Glutamatergic neuron (in vitro differentiated cells): ENCODE data around the gene NECTIN1. TPM values are rescaled to one million over a fixed set of nuclear protein-coding genes. Genes with fewer than 3 reads are reported as not detected.

Source experiments
- DNase-seq: peaks from one replicate; pipeline ENCODE4 v3.0.0; 2022
- H3K27ac Mint-ChIP-seq: one replicate; pipeline ENCODE4 v1.8.0; 2020; ENCODE audit warnings: mild to moderate bottlenecking, mixed read lengths, inconsistent platforms; ENCODE audit not compliant: unreplicated experiment
- H3K27me3 Mint-ChIP-seq: one replicate; pipeline ENCODE4 v1.8.0; 2020; ENCODE audit warnings: mild to moderate bottlenecking, moderate library complexity, mixed read lengths, inconsistent platforms; ENCODE audit not compliant: unreplicated experiment
- H3K36me3 Mint-ChIP-seq: one replicate; pipeline ENCODE4 v1.8.0; 2020; ENCODE audit warnings: mild to moderate bottlenecking, mixed read lengths, inconsistent platforms; ENCODE audit not compliant: unreplicated experiment
- H3K4me1 Mint-ChIP-seq: one replicate; pipeline ENCODE4 v1.8.0; 2020; ENCODE audit warnings: mild to moderate bottlenecking, low read depth, mixed read lengths, inconsistent platforms; ENCODE audit not compliant: unreplicated experiment
- H3K4me3 Mint-ChIP-seq: one replicate; pipeline ENCODE4 v1.8.0; 2020; ENCODE audit warnings: mild to moderate bottlenecking, mixed read lengths, inconsistent platforms; ENCODE audit not compliant: unreplicated experiment
- H3K9me3 Mint-ChIP-seq: one replicate; pipeline ENCODE4 v1.8.0; 2020; ENCODE audit warnings: mild to moderate bottlenecking, moderate library complexity, mixed read lengths, inconsistent platforms; ENCODE audit not compliant: unreplicated experiment
- CTCF ChIP-seq: fragments of 200-600 bp; sonication (generic); IDR thresholded peaks from one replicate; pipeline ENCODE4 v1.5.0; 2021; ENCODE audit not compliant: partially characterized antibody, unreplicated experiment
- total RNA-seq: library from RNA; stranded (reverse); fragmentation: NEBNext Ultra II Directional; extraction: Animal tissue kit (Norgen Biotek cat#: 25700); gene quantifications from one replicate; pipeline ENCODE4 v1.2.1, GENCODE V29; 2021; ENCODE audit not compliant: unreplicated experiment

NECTIN1 gene
- total RNA-seq, 1 donor from 2014 or later: 26.0 TPM

GRCh38 chr11:119705362-119705761 lies 23.6 kb downstream of the NECTIN1 start:
- Mint-ChIP-seq H3K27ac (peak overlapping the region; percentile 28), H3K9me3 (peaks cover 32% of the 10 kb centered on the region), H3K4me3 (peak overlapping the region; percentile 4), H3K27me3 (peaks cover 23% of the 10 kb centered on the region), H3K4me1 (peaks cover 49% of the 10 kb centered on the region), H3K36me3 (peaks cover 6% of the 10 kb centered on the region)
- DNase-seq: no peak
- TF ChIP-seq CTCF: no peak

- peaks cover 6% of the 10 kb centered on the region for H3K36me3 Mint-ChIP-seq
- peaks cover 23% of the 10 kb centered on the region for H3K27me3 Mint-ChIP-seq
- H3K9me3 Mint-ChIP-seq: peaks cover 29% of the 10 kb centered on the region
- DNase-seq: no peak
- H3K27ac Mint-ChIP-seq: no peak overlapping the region
- TF ChIP-seq CTCF: no peak
- H3K4me1 Mint-ChIP-seq: peaks cover 45% of the 10 kb centered on the region
- no peak overlapping the region for H3K4me3 Mint-ChIP-seq
Measured at GRCh38 chr11:119704849-119705248, 24.2 kb downstream of the NECTIN1 start.

GRCh38 chr11:119701591-119702549 lies 27.1 kb downstream of the NECTIN1 start:
- peaks cover 6% of the 10 kb centered on the region for H3K36me3 Mint-ChIP-seq
- DNase-seq: peak; percentile 82
- TF ChIP-seq CTCF: no peak
- peak overlapping the region; percentile 99 for H3K27ac Mint-ChIP-seq
- peaks cover 29% of the 10 kb centered on the region for H3K4me1 Mint-ChIP-seq
- peaks cover 15% of the 10 kb centered on the region for H3K27me3 Mint-ChIP-seq
- H3K4me3 Mint-ChIP-seq: peak overlapping the region; percentile 64
- peaks cover 20% of the 10 kb centered on the region for H3K9me3 Mint-ChIP-seq

- no peak for DNase-seq
- peak overlapping the region; percentile 7 for H3K4me3 Mint-ChIP-seq
- peaks cover 20% of the 10 kb centered on the region for H3K9me3 Mint-ChIP-seq
- H3K27ac Mint-ChIP-seq: peak overlapping the region; percentile 99
- peaks cover 15% of the 10 kb centered on the region for H3K27me3 Mint-ChIP-seq
- H3K4me1 Mint-ChIP-seq: peaks cover 23% of the 10 kb centered on the region
- TF ChIP-seq CTCF: no peak
- peaks cover 6% of the 10 kb centered on the region for H3K36me3 Mint-ChIP-seq
Measured at GRCh38 chr11:119700536-119701346, 28.3 kb downstream of the NECTIN1 start.

- DNase-seq: no peak
- H3K4me1 Mint-ChIP-seq: peaks cover 19% of the 10 kb centered on the region
- H3K27ac Mint-ChIP-seq: no peak overlapping the region
- H3K36me3 Mint-ChIP-seq: peaks cover 1% of the 10 kb centered on the region
- peaks cover 12% of the 10 kb centered on the region for H3K27me3 Mint-ChIP-seq
- no peak overlapping the region for H3K4me3 Mint-ChIP-seq
- H3K9me3 Mint-ChIP-seq: peaks cover 16% of the 10 kb centered on the region
- TF ChIP-seq CTCF: no peak
Measured at GRCh38 chr11:119700030-119700429, 29.0 kb downstream of the NECTIN1 start.
